HG02970 (cell line): ENCODE measurements around the gene FAM53C.
"Not testable (repeated sequence)": the region's sequence is repeated elsewhere in the genome, so short reads cannot be mapped to it uniquely, and the experiment has no call there.

Experiments
- ATAC-seq: cut with Tn5 transposase; IDR thresholded peaks from one replicate; pipeline ENCODE4 v1.9.1; 2021; ENCODE audit warnings: mild to moderate bottlenecking, moderate library complexity, moderate number of reproducible peaks; ENCODE audit not compliant: unreplicated experiment, low FRiP score

The FAM53C gene

GRCh38 chr5:138389332-138389731, 51.3 kb downstream of the FAM53C start:
- ATAC-seq = no peak

- ATAC-seq = not testable (repeated sequence)
These were observed 51.8 kb downstream of the FAM53C start for GRCh38 chr5:138389911-138390310.

GRCh38 chr5:138391859-138392386, 53.9 kb downstream of the FAM53C start:
- ATAC-seq = no peak
